GM15510 (cell line): ENCODE results near the gene GRAMD4.

Source experiments
- POLR2A ChIP-seq: IDR thresholded peaks from 3 replicates; pipeline ENCODE4 v1.6.1; 2011; ENCODE audit warnings: borderline replicate concordance; ENCODE audit not compliant: insufficient read length; ENCODE audit errors: extremely low read depth

The GRAMD4 gene

GRCh38 chr22:46619830-46620501, at the start of gene GRAMD4:
Gene GRAMD4 (plus strand): TSS chr22:46620386. CDS start chr22:46626800, 6,414 bp downstream.
- TF ChIP-seq POLR2A = no peak

- TF ChIP-seq POLR2A = no peak
Observed at GRCh38 chr22:46571642-46572250, 48.4 kb upstream of the GRAMD4 start.

- TF ChIP-seq POLR2A = no peak
Observed at GRCh38 chr22:46572911-46573780, 47.0 kb upstream of the GRAMD4 start.

GRCh38 chr22:46573781-46574437, 46.3 kb upstream of the GRAMD4 start:
- TF ChIP-seq POLR2A = no peak

- TF ChIP-seq POLR2A = no peak
Observed at GRCh38 chr22:46574438-46574992, 45.7 kb upstream of the GRAMD4 start.

- no peak for TF ChIP-seq POLR2A
Observed at GRCh38 chr22:46574993-46575910, 44.9 kb upstream of the GRAMD4 start.

DNA sequence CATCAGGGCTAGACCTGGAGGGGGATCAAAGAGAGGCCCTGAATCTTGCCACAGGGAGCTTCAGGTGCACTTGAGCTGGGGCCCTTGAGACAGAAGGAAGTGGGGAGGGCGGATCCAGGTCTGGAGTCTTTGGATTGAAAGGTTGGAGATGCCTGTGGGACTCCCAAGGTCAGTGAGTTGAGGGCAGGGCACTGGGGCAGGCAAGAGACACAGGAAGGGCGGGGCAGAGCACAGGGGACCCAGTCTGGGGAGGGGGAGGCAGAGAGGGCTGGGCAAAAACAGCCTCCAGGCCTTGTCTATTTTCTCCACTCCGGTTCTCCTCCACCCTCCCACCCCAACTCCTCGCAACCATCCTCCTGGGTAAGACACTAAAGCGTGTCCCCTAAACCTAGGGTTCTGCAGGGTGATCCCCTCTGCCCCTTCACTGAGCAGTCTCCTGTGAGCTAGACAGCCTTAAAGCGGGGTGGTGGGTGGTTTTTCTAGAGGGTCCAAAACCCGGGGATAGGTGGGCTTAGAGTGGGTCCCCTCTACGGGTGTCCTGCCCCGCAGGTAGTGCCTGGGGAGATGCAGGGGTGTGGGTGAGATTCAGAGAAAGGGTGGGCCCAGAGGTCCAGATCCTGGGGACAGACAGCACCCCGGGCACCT, 44.2 kb upstream of the GRAMD4 start:
- TF ChIP-seq POLR2A = no peak

GRCh38 chr22:46576556-46577367, 43.4 kb upstream of the GRAMD4 start:
- peak; percentile 27 for TF ChIP-seq POLR2A

DNA sequence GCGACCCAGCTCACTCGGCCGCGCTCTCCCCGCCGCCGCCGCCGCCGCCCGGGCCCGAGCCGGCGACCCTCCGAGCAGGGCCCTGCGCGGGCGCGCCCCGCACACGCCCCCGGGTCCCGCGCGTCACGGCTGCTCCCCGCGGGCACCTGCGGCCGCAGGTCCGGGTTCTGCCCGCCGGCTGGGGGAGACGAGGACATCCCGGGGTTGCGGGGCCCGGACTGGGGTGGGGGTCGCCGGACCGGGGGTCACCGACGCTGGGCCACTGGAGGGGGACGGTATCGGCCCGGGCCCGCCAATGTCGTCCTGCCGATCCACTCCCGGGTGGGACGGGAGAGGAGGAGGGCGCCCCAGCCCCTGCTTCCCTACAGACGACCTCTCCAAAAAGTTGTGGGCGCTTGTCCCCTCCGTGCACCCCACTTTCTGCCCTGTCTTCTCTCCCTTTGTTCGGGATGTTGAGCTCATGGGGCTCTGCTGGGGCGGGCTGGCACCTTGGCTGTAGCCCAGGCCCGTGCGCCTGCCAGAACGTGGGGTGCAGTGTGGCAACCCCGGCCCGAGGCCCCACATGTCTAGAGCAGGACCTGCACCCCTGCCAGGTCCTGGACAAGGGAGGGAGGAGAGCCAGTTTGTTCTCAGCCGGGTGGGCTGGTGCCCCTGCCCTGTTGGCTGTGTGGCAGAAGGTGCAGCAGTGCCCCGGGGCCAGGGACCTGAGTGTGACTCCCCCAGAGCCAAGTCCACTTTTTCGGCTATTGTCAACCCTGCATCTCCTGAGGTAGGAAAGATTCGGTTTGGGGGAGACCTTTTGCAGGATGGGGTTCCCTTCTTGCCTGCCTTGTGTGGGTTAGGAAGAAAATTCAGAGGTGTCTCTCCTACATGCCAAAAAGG, 42.6 kb upstream of the GRAMD4 start:
- no peak for TF ChIP-seq POLR2A

- no peak for TF ChIP-seq POLR2A
Observed at GRCh38 chr22:46578251-46578823, 41.8 kb upstream of the GRAMD4 start.
